H1 (cell line): ENCODE data around the gene RNF144A. TPM values are rescaled to one million over a fixed set of nuclear protein-coding genes. Genes with fewer than 3 reads are reported as not detected.

Experiments
- CTCF ChIA-PET: fragments of 300-600 bp; sonication (Branson Sonifier 250); formaldehyde crosslinking; loops from one replicate; lab custom pipeline; 2021; ENCODE audit not compliant: partially characterized antibody; lab: Charles Lee
- POLR2A ChIA-PET: fragments of 300-600 bp; sonication (Branson Sonifier 250); formaldehyde crosslinking; loops from one replicate; lab custom pipeline; 2021; ENCODE audit warnings: inconsistent platforms; ENCODE audit not compliant: partially characterized antibody; lab: Charles Lee
- DNase-seq, 2 experiments: peaks; one replicate each; pipeline versions ENCODE4 v3.0.0 to v3.0.0-alpha.2; 2010 to 2022; ENCODE audit warnings: low spot score in 2 of 2, low read depth in 1 of 2, mixed read lengths in 1 of 2
- FAIRE-seq: peaks from 2 replicates; lab custom pipeline; 2011; peaks lifted over from hg19 to GRCh38; lab: Jason Lieb, UNC
- H2AFZ ChIP-seq: 2 replicates; pipeline ENCODE4 v1.8.1; 2012; ENCODE audit warnings: low read length, inconsistent platforms
- H2AK5ac ChIP-seq: 2 replicates; pipeline ENCODE4 v1.6.1; 2013; ENCODE audit warnings: low read depth, low read length
- H2BK120ac ChIP-seq: replicated peaks from 2 replicates; pipeline ENCODE3; 2013; ENCODE audit warnings: low read depth, low read length, inconsistent platforms
- H2BK12ac ChIP-seq: 2 replicates; pipeline ENCODE4 v1.6.1; 2013; ENCODE audit warnings: low read depth, low read length
- H2BK15ac ChIP-seq: 2 replicates; pipeline ENCODE4 v1.6.1; 2013; ENCODE audit warnings: low read length
- H2BK20ac ChIP-seq: 2 replicates; pipeline ENCODE4 v1.6.1; 2013; ENCODE audit warnings: low read length
- H2BK5ac ChIP-seq: 2 replicates; pipeline ENCODE4 v1.6.1; 2013; ENCODE audit warnings: low read depth, low read length
- H3K14ac ChIP-seq: 2 replicates; pipeline ENCODE4 v1.6.1; 2013; ENCODE audit warnings: inconsistent platforms; ENCODE audit not compliant: insufficient read length
- H3K18ac ChIP-seq: 2 replicates; pipeline ENCODE4 v1.6.1; 2013; ENCODE audit warnings: low read length; ENCODE audit errors: extremely low read depth
- H3K23ac ChIP-seq: 2 replicates; pipeline ENCODE4 v1.6.1; 2013; ENCODE audit warnings: inconsistent platforms; ENCODE audit not compliant: insufficient read length
- H3K23me2 ChIP-seq: 2 replicates; pipeline ENCODE4 v1.6.1; 2013; ENCODE audit warnings: low read depth, low read length
- H3K27ac ChIP-seq: 2 replicates; pipeline ENCODE4 v1.6.1; 2011; ENCODE audit warnings: low read depth, low read length, inconsistent platforms
- H3K27me3 ChIP-seq, 4 experiments: replicated peaks in 1 of 4; 1 replicate in 1 of 4; 2 replicates in 3 of 4; pipeline versions ENCODE4 v1.6.1 to v1.8.1; 2011 to 2013; ENCODE audit warnings: low read length in 3 of 4, mild to moderate bottlenecking in 3 of 4, inconsistent platforms in 2 of 4, mixed read lengths in 2 of 4, moderate library complexity in 1 of 4; ENCODE audit not compliant: control insufficient read depth in 3 of 4, insufficient read depth in 3 of 4; ENCODE audit errors: extremely low read depth in 1 of 4
- H3K36me3 ChIP-seq, 4 experiments: 2 replicates each; pipeline versions ENCODE4 v1.6.1 to v1.8.1; 2011 to 2013; ENCODE audit warnings: mild to moderate bottlenecking in 4 of 4, low read length in 3 of 4, moderate library complexity in 2 of 4, control low read depth in 1 of 4, inconsistent platforms in 1 of 4; ENCODE audit not compliant: insufficient read depth in 4 of 4, control insufficient read depth in 2 of 4
- H3K4ac ChIP-seq: replicated peaks from 2 replicates; pipeline ENCODE3; 2013; ENCODE audit warnings: low read length, low read depth, mixed read lengths, inconsistent platforms; ENCODE audit not compliant: insufficient read length
- H3K4me1 ChIP-seq, 4 experiments: replicated peaks in 1 of 4; 1 replicate in 1 of 4; 2 replicates in 3 of 4; pipeline versions ENCODE4 v1.6.1 to v1.8.1; 2011 to 2013; ENCODE audit warnings: low read length in 3 of 4, inconsistent platforms in 2 of 4, mixed read lengths in 1 of 4; ENCODE audit not compliant: insufficient read depth in 4 of 4, control insufficient read depth in 3 of 4
- H3K4me2 ChIP-seq, 2 experiments: 2 replicates each; pipeline versions ENCODE4 v1.6.1 to v1.8.1; 2011 to 2013; ENCODE audit warnings: low read depth in 2 of 2, low read length in 2 of 2, control low read depth in 1 of 2, inconsistent platforms in 1 of 2, mild to moderate bottlenecking in 1 of 2; ENCODE audit not compliant: insufficient read depth in 1 of 2
- H3K4me3 ChIP-seq, 4 experiments: fragments of 200-600, 300-600 bp in 1 of 4; sonication (generic), shearing (Covaris generic), sonication (Bioruptor Twin) in 1 of 4; 2 replicates each; pipeline versions ENCODE4 v1.5.1 to v1.8.1; 2011 to 2016; ENCODE audit warnings: low read length in 4 of 4, low read depth in 3 of 4, control low read depth in 2 of 4, inconsistent platforms in 2 of 4, mild to moderate bottlenecking in 2 of 4, mixed read lengths in 1 of 4, moderate library complexity in 1 of 4; ENCODE audit not compliant: insufficient read depth in 2 of 4; ENCODE audit errors: extremely low read depth in 1 of 4
- H3K56ac ChIP-seq: replicated peaks from 2 replicates; pipeline ENCODE3; 2013; ENCODE audit warnings: low read depth, mild to moderate bottlenecking, mixed read lengths, low read length, inconsistent platforms; ENCODE audit not compliant: insufficient read length
- H3K79me1 ChIP-seq: 2 replicates; pipeline ENCODE4 v1.6.1; 2013; ENCODE audit warnings: low read depth, low read length, control low read depth
- H3K79me2 ChIP-seq, 2 experiments: 2 replicates each; pipeline versions ENCODE4 v1.6.1 to v1.8.1; 2012 to 2013; ENCODE audit warnings: low read length in 2 of 2, mild to moderate bottlenecking in 2 of 2, inconsistent platforms in 1 of 2; ENCODE audit not compliant: insufficient read depth in 2 of 2, control insufficient read depth in 1 of 2
- H3K9ac ChIP-seq, 4 experiments: replicated peaks in 1 of 4; 1 replicate in 1 of 4; 2 replicates in 3 of 4; pipeline versions ENCODE4 v1.6.1 to v1.8.1; 2011 to 2013; ENCODE audit warnings: low read depth in 3 of 4, low read length in 3 of 4, control low read depth in 2 of 4, mild to moderate bottlenecking in 2 of 4, moderate library complexity in 2 of 4, inconsistent platforms in 1 of 4; ENCODE audit errors: extremely low read depth in 1 of 4
- H3K9me3 ChIP-seq, 2 experiments: 2 replicates each; pipeline versions ENCODE4 v1.6.1 to v1.8.1; 2012 to 2013; ENCODE audit warnings: mild to moderate bottlenecking in 2 of 2, moderate library complexity in 2 of 2, control low read depth in 1 of 2, inconsistent platforms in 1 of 2, low read depth in 1 of 2, low read length in 1 of 2, mixed read lengths in 1 of 2; ENCODE audit not compliant: insufficient read depth in 2 of 2
- H4K20me1 ChIP-seq, 2 experiments: replicated peaks in 1 of 2; 2 replicates each; pipeline versions ENCODE3 to v1.8.1; 2011 to 2013; ENCODE audit warnings: inconsistent platforms in 2 of 2, low read length in 2 of 2, mild to moderate bottlenecking in 1 of 2; ENCODE audit not compliant: insufficient read depth in 2 of 2, control insufficient read depth in 1 of 2
- H4K5ac ChIP-seq: 2 replicates; pipeline ENCODE4 v1.6.1; 2013; ENCODE audit warnings: low read length, low read depth, mixed read lengths, inconsistent platforms; ENCODE audit not compliant: insufficient read length
- H4K8ac ChIP-seq: 2 replicates; pipeline ENCODE4 v1.8.0; 2013; ENCODE audit warnings: mild to moderate bottlenecking, moderate library complexity, low read length, inconsistent platforms; ENCODE audit not compliant: insufficient read depth; ENCODE audit errors: extremely low read depth
- H4K91ac ChIP-seq: replicated peaks from 2 replicates; pipeline ENCODE3; 2013; ENCODE audit warnings: low read length, mixed read lengths, inconsistent platforms; ENCODE audit not compliant: insufficient read length
- ASH2L ChIP-seq: fragments of 200-600, 300-600 bp; sonication (generic); IDR thresholded peaks from one replicate; pipeline ENCODE4 v1.7.1; 2017; ENCODE audit warnings: low read length
- BACH1 ChIP-seq: IDR thresholded peaks from 2 replicates; pipeline ENCODE4 v1.6.1; 2012; ENCODE audit warnings: low read length, improper control_type of control experiment
- CEBPB ChIP-seq: IDR thresholded peaks from 2 replicates; pipeline ENCODE4 v1.6.1; 2012; ENCODE audit warnings: low read depth, low read length
- CHD2 ChIP-seq: IDR thresholded peaks from 2 replicates; pipeline ENCODE4 v1.6.1; 2012; ENCODE audit warnings: low read length, improper control_type of control experiment
- FOSL1 ChIP-seq: IDR thresholded peaks from 2 replicates; pipeline ENCODE4 v1.6.1; 2011; ENCODE audit warnings: mild to moderate bottlenecking, low read depth, low read length, moderate library complexity; ENCODE audit not compliant: insufficient read depth
- NRF1 ChIP-seq: IDR thresholded peaks from 2 replicates; pipeline ENCODE4 v1.6.1; 2011; ENCODE audit warnings: mild to moderate bottlenecking, low read depth, low read length, improper control_type of control experiment
- RNF2 ChIP-seq: fragments of 200-900, 300-1000 bp; sonication (generic); IDR thresholded peaks from 2 replicates; pipeline ENCODE4 v1.7.1; 2016; ENCODE audit warnings: borderline replicate concordance, low read depth, mild to moderate bottlenecking, antibody characterized with exemption, low read length; ENCODE audit not compliant: poor library complexity, severe bottlenecking; ENCODE audit errors: missing control alignments
- SP2 ChIP-seq: IDR thresholded peaks from 2 replicates; pipeline ENCODE4 v1.6.1; 2012; ENCODE audit warnings: mild to moderate bottlenecking, low read length, inconsistent platforms
- TAF7 ChIP-seq: optimal IDR thresholded peaks from 2 replicates; pipeline ENCODE3; 2011; ENCODE audit warnings: low read depth, mild to moderate bottlenecking, inconsistent platforms, low read length, moderate library complexity, borderline replicate concordance
- YY1 ChIP-seq: IDR thresholded peaks from 2 replicates; pipeline ENCODE4 v1.6.1; 2011; ENCODE audit warnings: low read depth, mild to moderate bottlenecking, low read length
- WGBS, 2 experiments: shearing (Covaris generic) in 1 of 2; methylation state at CpG; one replicate each; pipeline versions ENCODE4 v1.1.6 to v1.1.7; 2013 to 2015; ENCODE audit warnings: low lambda C conversion rate in 2 of 2, mixed read lengths in 2 of 2, inconsistent platforms in 1 of 2, low coverage in 1 of 2, missing lambda C conversion rate in 1 of 2; ENCODE audit not compliant: insufficient replicate concordance in 2 of 2, insufficient coverage in 1 of 2, insufficient read length in 1 of 2; ENCODE audit errors: extremely low coverage in 1 of 2, missing lambda C conversion rate in 1 of 2; 5-methylcytosine and 5-hydroxymethylcytosine counted together
- polyA plus RNA-seq, 7 experiments: library from polyadenylated mRNA; depleted of rRNA in 3 of 7; stranded (reverse) in 5 of 7; unstranded in 2 of 7; fragments of >200 nt in 5 of 7; fragments of 200-250 nt in 2 of 7; gene quantifications; 1 replicate in 5 of 7; 2 replicates in 1 of 7; 4 replicates in 1 of 7; pipeline versions ENCODE4 v1.2.1 to v1.2.3, GENCODE V29; 2011 to 2013; ENCODE audit warnings: missing spikeins in 2 of 7, mixed read lengths in 2 of 7
- total RNA-seq: library from RNA; stranded (reverse); fragmentation: NEBNext Ultra II Directional; extraction: Animal tissue kit (Norgen Biotek cat#: 25700); gene quantifications from 2 replicates; pipeline ENCODE4 v1.2.1, GENCODE V29; 2021
- TF ChIP-seq, protein P1 (sequence below), 3 experiments: IDR thresholded peaks; 1 replicate in 2 of 3; 2 replicates in 1 of 3; pipeline versions ENCODE4 v1.5.1 to v1.6.1; 2011; ENCODE audit warnings: low read length in 3 of 3, mild to moderate bottlenecking in 3 of 3, inconsistent platforms in 2 of 3, low read depth in 1 of 3, moderate library complexity in 1 of 3; ENCODE audit not compliant: insufficient read depth in 1 of 3; ENCODE audit errors: control extremely low read depth in 1 of 3
- TF ChIP-seq, protein P2 (sequence below): IDR thresholded peaks from 2 replicates; pipeline ENCODE4 v1.6.1; 2012; ENCODE audit warnings: inconsistent platforms

The RNF144A gene
- total and polyA plus RNA-seq, 2 of the 8 experiments (the other 6 are each of a cell fraction or from before 2014, with no cell fraction given): 14.0 to 15.0 TPM

DNA sequence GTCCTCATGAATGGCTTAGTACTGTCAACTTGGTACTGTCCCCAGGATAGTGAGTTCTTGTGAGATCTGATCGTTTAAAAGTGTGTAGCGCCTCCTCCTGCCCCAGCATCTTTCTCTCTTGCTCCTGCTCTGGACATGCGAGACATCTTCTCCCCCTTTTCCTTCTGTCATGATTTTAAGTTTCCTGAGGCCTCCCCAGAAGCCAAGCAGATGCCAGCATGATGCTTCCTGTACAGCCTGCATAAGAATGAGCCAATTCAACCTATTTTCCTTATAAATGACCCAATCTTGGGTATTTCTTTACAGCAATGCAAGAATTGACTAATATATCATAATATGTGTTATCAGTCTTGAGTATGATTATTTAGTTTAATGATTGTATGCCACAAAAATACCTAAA is 43.2 kb upstream of the RNF144A start:
- H3K9me3 ChIP-seq: peaks cover 3 to 5% of the 10 kb centered on the region in 2 experiments; a peak in 2 of 4 replicates
- no peak overlapping the region for H2BK5ac ChIP-seq
- DNase-seq: no peak
- H2AK5ac ChIP-seq: no peak overlapping the region
- no peaks in the 10 kb centered on the region for H3K79me2 ChIP-seq
- WGBS, 2 experiments: 94% methylated on average over 3 of the region's 3 CpGs; no CpG with 5 or more reads in 1 of the 2 experiments
- H3K4ac ChIP-seq: no peak overlapping the region
- no peak overlapping the region for H2AFZ ChIP-seq
- H3K27ac ChIP-seq: no peak overlapping the region
- no peaks in the 10 kb centered on the region for H4K20me1 ChIP-seq
- H3K4me3 ChIP-seq: no peak overlapping the region
- no peak overlapping the region for H3K23ac ChIP-seq
- H3K36me3 ChIP-seq: no peaks in the 10 kb centered on the region
- POLR2A ChIA-PET: no interaction called here
- H3K4me2 ChIP-seq: no peak overlapping the region
- no peak for FAIRE-seq
- H2BK20ac ChIP-seq: no peak overlapping the region
- H3K23me2 ChIP-seq: no peaks in the 10 kb centered on the region
- CTCF ChIA-PET: no interaction called here
- no peak overlapping the region for H3K18ac ChIP-seq
- H4K5ac ChIP-seq: no peak overlapping the region
- no peak overlapping the region for H2BK12ac ChIP-seq
- no peak overlapping the region for H3K9ac ChIP-seq
- no peak overlapping the region for H2BK120ac ChIP-seq
- no peaks in the 10 kb centered on the region for H3K79me1 ChIP-seq
- no peak overlapping the region for H2BK15ac ChIP-seq
- no peak overlapping the region for H4K8ac ChIP-seq
- no peak overlapping the region for H3K56ac ChIP-seq
- no peaks in the 10 kb centered on the region for H3K27me3 ChIP-seq
- no peaks in the 10 kb centered on the region for H3K4me1 ChIP-seq
- no peak overlapping the region for H3K14ac ChIP-seq
- no peak overlapping the region for H4K91ac ChIP-seq
- TF ChIP-seq FOSL1: no peak
- TF ChIP-seq SP2: no peak
- TF ChIP-seq ASH2L: no peak
- no peak for TF ChIP-seq CHD2
- no peak for TF ChIP-seq NRF1
- TF ChIP-seq CEBPB: no peak
- TF ChIP-seq, protein P1, sequence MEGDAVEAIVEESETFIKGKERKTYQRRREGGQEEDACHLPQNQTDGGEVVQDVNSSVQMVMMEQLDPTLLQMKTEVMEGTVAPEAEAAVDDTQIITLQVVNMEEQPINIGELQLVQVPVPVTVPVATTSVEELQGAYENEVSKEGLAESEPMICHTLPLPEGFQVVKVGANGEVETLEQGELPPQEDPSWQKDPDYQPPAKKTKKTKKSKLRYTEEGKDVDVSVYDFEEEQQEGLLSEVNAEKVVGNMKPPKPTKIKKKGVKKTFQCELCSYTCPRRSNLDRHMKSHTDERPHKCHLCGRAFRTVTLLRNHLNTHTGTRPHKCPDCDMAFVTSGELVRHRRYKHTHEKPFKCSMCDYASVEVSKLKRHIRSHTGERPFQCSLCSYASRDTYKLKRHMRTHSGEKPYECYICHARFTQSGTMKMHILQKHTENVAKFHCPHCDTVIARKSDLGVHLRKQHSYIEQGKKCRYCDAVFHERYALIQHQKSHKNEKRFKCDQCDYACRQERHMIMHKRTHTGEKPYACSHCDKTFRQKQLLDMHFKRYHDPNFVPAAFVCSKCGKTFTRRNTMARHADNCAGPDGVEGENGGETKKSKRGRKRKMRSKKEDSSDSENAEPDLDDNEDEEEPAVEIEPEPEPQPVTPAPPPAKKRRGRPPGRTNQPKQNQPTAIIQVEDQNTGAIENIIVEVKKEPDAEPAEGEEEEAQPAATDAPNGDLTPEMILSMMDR (IDR thresholded peaks at IDR 0.05; ENCODE audit: control extremely low read depth in 1 of 3, insufficient read depth in 1 of 3, low read depth in 1 of 3, low read length in 3 of 3): no peak
- TF ChIP-seq BACH1: no peak
- TF ChIP-seq RNF2: no peak
- TF ChIP-seq, protein P2, sequence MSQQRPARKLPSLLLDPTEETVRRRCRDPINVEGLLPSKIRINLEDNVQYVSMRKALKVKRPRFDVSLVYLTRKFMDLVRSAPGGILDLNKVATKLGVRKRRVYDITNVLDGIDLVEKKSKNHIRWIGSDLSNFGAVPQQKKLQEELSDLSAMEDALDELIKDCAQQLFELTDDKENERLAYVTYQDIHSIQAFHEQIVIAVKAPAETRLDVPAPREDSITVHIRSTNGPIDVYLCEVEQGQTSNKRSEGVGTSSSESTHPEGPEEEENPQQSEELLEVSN: no peak
- no peak for TF ChIP-seq YY1
- TF ChIP-seq TAF7: no peak
